GM12891 (cell line): ENCODE measurements around the gene ADGRE2.
"Not testable (repeated sequence)": the region's sequence is repeated elsewhere in the genome, so short reads cannot be mapped to it uniquely, and the experiment has no call there.

Experiments used
- POLR2A ChIP-seq: IDR thresholded peaks from 2 replicates; pipeline ENCODE4 v1.6.1; 2011; ENCODE audit warnings: low read depth, low read length, control low read depth
- TAF1 ChIP-seq: IDR thresholded peaks from 2 replicates; pipeline ENCODE4 v1.6.1; 2011; ENCODE audit warnings: low read depth, low read length, control low read depth

- TF ChIP-seq POLR2A, TAF1: not testable (repeated sequence)
Measured at GRCh38 chr19:14775326-14775725, 3.0 kb downstream of the ADGRE2 start.
